Measurements from ENCODE around the gene GDF9. TPM values are rescaled to one million over a fixed set of nuclear protein-coding genes. Genes with fewer than 3 reads are reported as not detected.

Gene GDF9
- total RNA-seq, 1 donor from 2014 or later = 0.26 TPM

DNA sequence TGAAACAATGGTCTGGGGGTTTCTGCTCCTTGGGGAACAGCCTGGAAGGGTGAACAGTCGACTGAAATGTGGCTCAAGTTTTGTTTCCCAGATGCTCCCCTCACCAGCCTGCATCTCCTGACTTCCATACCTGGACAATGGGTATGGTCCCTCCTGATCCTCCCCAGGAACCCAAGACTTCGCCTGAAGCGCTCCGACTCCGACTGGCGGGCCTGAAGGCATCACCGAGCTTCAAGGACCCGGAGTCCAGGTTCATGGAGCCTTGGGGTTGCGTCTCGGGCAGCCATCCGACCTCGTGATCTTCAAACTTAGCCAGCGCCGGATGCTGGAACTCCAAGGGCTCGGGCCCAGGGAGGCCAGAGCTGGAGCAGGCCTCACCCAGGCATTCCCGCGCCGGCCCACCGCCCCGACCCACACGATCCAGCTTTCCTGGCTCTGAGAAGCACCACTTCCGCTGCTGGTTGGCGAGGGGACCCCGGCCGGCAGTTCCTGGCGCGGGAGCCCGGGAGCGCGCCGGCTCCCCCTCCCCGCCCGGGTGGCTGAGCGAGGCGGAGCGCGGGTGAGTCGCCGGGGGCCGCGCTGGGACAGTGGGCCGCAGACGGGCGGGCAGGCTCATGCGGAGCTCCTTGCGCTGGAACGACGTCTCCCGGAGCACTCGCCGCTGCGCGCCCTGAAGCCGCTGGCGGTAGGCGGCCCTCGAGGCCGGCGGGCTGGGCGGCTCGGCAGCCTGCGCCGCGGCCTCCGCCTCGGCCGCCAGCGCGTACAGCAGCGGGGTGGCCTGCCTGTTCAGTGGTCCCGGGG, 41.0 kb downstream of the GDF9 start:
- DNase-seq (ENCODE audit: low read depth) (no peak), FAIRE-seq (no peak)
- Histone ChIP-seq H3K4me3 (ENCODE audit: low read depth, low read length) (no peak overlapping the region), H3K36me3 (ENCODE audit: control insufficient read depth, insufficient read depth, low read length) (no peaks in the 10 kb centered on the region), H3K27me3 (ENCODE audit: control insufficient read depth, insufficient read depth, low read length) (no peaks in the 10 kb centered on the region)
- TF ChIP-seq, protein P1, sequence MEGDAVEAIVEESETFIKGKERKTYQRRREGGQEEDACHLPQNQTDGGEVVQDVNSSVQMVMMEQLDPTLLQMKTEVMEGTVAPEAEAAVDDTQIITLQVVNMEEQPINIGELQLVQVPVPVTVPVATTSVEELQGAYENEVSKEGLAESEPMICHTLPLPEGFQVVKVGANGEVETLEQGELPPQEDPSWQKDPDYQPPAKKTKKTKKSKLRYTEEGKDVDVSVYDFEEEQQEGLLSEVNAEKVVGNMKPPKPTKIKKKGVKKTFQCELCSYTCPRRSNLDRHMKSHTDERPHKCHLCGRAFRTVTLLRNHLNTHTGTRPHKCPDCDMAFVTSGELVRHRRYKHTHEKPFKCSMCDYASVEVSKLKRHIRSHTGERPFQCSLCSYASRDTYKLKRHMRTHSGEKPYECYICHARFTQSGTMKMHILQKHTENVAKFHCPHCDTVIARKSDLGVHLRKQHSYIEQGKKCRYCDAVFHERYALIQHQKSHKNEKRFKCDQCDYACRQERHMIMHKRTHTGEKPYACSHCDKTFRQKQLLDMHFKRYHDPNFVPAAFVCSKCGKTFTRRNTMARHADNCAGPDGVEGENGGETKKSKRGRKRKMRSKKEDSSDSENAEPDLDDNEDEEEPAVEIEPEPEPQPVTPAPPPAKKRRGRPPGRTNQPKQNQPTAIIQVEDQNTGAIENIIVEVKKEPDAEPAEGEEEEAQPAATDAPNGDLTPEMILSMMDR (IDR thresholded peaks at IDR 0.05; ENCODE audit: insufficient read depth, low read length, severe bottlenecking) = no peak

DNA sequence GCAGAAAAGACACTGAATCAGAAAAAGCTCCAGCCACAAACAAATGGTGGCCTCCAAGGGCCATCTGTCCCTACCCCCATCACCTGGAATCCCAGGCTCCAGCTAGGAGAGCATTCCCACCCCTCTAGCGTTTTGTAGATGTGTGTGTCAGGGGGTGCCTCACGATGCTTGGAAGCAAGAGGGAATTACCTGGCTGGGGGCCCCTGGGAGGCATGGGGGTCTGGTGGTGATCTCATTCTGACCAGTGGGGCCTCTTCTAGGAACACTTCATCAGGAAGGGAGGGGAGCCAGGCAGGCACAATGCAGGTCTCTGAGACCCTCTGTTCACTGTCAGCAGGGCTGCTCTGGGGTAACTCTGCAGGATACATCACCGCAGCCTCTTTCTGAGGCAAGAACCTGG, 41.8 kb downstream of the GDF9 start:
- H3K27me3 ChIP-seq (ENCODE audit: control insufficient read depth, insufficient read depth, low read length) = no peaks in the 10 kb centered on the region

DNA sequence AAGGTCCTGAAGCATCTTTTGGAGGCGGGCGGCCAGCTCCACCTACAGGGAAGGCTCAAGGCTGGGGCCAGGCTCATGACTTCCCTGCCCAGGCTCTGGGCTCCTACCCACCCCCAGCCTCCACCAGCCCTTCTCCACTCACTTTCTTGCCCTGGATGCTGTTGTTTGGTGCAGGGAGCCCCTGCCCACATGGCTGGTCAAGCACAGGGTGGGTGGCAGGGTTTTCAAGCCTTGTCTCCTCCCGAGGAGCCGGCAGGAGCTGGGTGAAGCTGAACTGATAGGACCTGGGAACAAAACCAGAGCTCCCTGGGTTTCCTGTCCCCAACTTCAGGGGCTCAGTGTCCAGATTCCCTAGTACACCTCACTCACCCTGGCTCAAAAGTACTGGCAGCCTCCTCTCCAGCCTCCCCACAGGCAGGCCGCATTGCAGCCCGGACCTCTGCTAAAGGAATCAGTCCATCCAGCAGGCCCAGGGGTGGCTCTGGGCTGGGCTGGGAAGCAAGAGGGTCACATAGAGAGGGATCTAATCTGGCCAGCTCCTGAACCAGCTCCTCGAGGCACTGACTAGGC, 42.7 kb downstream of the GDF9 start:
- Histone ChIP-seq H3K4me3 (ENCODE audit: low read depth, low read length) (peak overlapping the region; percentile 31), H3K36me3 (ENCODE audit: control insufficient read depth, insufficient read depth, low read length) (no peaks in the 10 kb centered on the region), H3K27me3 (ENCODE audit: control insufficient read depth, insufficient read depth, low read length) (no peaks in the 10 kb centered on the region)
- no peak for DNase-seq (ENCODE audit: low read depth)
- TF ChIP-seq, protein P1 (IDR thresholded peaks at IDR 0.05; ENCODE audit: insufficient read depth, low read length, severe bottlenecking) = peak; percentile 2
- FAIRE-seq = no peak

More for the DNA sequence above, 41.8 kb downstream of the GDF9 start:
- Histone ChIP-seq H3K4me3 (ENCODE audit: low read depth, low read length) (no peak overlapping the region), H3K36me3 (ENCODE audit: control insufficient read depth, insufficient read depth, low read length) (no peaks in the 10 kb centered on the region)
- FAIRE-seq (no peak), DNase-seq (ENCODE audit: low read depth) (no peak)
- TF ChIP-seq, protein P1 (IDR thresholded peaks at IDR 0.05; ENCODE audit: insufficient read depth, low read length, severe bottlenecking) = no peak

DNA sequence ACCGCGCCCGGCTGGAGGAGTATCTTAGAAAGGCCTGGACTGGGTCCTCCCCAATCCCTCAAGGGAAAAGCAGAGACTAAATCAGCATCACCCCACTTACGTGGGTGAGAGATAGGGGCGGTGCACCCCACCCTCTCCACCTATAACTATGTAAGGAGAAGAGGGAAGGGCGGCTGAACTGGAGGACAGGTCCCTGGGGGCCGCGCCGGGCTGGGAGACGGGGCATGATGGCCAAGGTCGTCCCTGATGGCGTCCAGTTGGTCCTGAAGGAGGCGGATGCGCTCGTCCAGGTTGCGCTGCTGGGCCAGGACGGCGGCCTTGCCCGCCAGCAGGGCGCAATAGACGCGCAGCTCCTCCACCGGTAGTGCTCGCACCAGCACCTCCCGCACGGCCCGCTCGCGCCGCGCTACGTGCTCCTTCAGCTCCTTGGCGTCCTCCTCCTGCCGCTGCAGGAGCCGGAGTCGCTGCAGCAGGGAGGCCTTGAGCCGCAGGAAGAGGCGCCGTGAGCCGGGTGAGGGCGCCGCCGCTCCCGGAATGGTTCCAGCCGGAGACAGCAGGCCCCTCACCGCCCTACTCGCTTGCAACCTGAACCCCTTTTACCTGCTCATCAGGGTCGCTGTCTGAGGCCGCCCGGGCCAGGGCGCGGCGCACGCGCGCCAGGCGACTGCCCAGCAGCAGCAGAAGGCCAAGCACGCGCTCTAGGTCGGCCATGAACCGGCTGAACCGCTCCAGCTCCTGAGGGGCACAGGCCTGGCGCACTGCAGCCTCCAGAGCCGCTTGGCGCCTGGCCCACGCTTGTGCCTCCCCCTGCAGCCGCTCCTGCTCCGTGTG, 43.4 kb downstream of the GDF9 start:
- H3K4me3 ChIP-seq (ENCODE audit: low read depth, low read length) = peak overlapping the region; percentile 31
- H3K36me3 ChIP-seq (ENCODE audit: control insufficient read depth, insufficient read depth, low read length) = no peaks in the 10 kb centered on the region
- TF ChIP-seq, protein P1 (IDR thresholded peaks at IDR 0.05; ENCODE audit: insufficient read depth, low read length, severe bottlenecking) = no peak
- peak; percentile 27 for DNase-seq (ENCODE audit: low read depth)
- FAIRE-seq = no peak
- H3K27me3 ChIP-seq (ENCODE audit: control insufficient read depth, insufficient read depth, low read length) = no peaks in the 10 kb centered on the region

DNA sequence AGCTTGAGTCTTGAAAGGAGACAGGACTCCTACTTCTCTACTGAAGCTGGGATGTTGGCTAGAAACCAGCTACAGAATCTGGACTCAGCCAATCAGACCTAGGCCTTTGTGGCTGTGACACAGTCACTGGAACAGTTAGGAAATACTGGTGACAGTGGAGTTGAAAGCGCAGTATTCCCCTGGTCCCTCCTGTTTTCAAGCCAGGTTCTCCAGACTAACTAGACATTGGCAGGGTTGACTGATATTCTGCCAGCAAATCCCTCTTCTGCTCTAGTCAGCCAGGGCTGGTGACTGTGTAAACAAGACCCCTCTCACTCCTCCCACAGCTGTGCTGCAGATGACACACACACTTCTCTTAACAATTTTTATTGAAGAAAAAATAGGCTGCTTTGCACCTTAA, 44.5 kb downstream of the GDF9 start:
- H3K4me3 ChIP-seq (ENCODE audit: low read depth, low read length) = no peak overlapping the region
- H3K27me3 ChIP-seq (ENCODE audit: control insufficient read depth, insufficient read depth, low read length) = no peaks in the 10 kb centered on the region
- TF ChIP-seq, protein P1 (IDR thresholded peaks at IDR 0.05; ENCODE audit: insufficient read depth, low read length, severe bottlenecking) = no peak
- H3K36me3 ChIP-seq (ENCODE audit: control insufficient read depth, insufficient read depth, low read length) = no peaks in the 10 kb centered on the region
- no peak for FAIRE-seq
- no peak for DNase-seq (ENCODE audit: low read depth)
